ENCODE data around the gene CRYZL1. TPM values are rescaled to one million over a fixed set of nuclear protein-coding genes. Genes with fewer than 3 reads are reported as not detected.
A peak's percentile ranks its signal among the peaks of the same experiment; 100 is the strongest.

The CRYZL1 gene
- total RNA-seq, 1 experiment from 2014 or later, result 17.7 TPM

DNA sequence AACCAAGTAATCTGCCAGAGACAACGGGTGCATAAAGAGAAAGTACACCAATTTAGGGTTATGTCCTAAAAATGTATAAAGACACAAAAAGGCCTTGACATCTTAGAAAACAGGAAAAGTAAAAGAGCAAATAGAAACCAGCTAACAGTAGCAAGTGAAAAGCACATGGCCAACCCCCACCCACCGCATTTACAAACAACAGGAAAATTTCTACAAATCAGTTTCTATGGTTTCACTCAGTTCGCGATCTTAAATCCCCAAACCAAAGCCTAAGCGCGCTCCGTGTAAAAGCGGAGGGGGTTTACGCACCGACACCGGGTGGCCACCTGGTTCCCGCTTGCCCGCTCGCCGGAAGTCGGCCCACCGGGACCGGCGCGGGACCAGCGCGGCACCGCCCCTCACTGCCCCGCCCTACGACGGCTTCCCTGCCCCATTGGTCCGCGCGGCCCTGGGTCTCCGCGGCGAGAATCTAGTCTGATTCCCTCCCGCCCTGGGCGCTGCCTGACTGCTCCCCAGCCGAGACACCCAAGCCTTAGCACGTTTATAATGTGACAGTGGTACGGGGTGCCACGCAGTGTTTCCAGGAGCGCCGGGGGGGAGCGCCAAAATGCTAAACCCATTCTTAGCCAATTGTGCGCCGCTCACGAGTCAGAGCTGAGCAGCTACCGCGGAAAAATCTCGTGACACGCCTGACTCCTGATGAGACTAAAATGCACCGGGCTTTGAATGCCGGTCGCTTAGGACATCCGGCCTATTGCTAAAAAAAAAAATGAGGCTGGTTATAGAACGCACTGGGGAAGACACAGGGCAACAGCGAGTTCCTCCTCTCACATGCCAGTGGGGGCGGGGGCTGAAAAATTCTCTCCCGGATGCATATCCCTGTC is 99.5 kb downstream of the CRYZL1 start, which contains the start of gene GART:
GART (minus strand) TSS at position 362 of the 884 bp plus-strand sequence. CDS start 2,802 bp downstream, outside the sequence.
- DNase-seq (ENCODE audit: low read depth), result peak; percentile 70

- no peak for DNase-seq (ENCODE audit: low read depth)
These were observed 100.3 kb downstream of the CRYZL1 start for GRCh38 chr21:33541105-33541711.

DNA sequence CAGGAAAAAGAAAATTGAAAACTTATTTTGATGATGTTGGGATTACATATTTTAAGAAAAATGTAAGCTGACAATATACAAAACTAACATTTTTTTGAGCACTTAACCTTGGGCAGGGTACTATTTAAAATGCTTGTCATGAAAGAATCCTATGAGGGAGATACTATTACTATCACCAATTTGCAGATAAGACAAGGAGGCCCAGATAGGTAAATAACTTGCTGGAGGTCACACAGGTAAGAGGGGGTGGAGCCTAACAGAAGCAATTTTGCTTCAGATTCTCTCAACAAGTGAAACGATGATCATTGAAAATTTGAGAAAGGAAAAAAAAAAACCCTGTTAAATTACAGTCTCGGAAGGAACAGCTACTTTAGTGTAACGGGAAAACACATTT is 100.8 kb downstream of the CRYZL1 start:
- DNase-seq (ENCODE audit: low read depth), result no peak

GRCh38 chr21:33539616-33540015 is 101.9 kb downstream of the CRYZL1 start:
- peak; percentile 29 for DNase-seq (ENCODE audit: low read depth)

Other genes with a start within 250 kb of the CRYZL1 start
- gene IFNGR2, start 238.3 kb downstream of the CRYZL1 start, total RNA-seq (2014; rRNA removed), result 45.4 and 52.7 TPM in 2 replicates
- gene TMEM50B, start 161.8 kb downstream of the CRYZL1 start, total RNA-seq (2014; rRNA removed), result 28.6 and 37.0 TPM in 2 replicates
- 0.77 and 1.1 TPM in 2 replicates for gene DNAJC28, start 150.0 kb downstream of the CRYZL1 start, total RNA-seq (2014; rRNA removed)
- gene GART, start 99.6 kb downstream of the CRYZL1 start, total RNA-seq (2014; rRNA removed), result 131 and 156 TPM in 2 replicates
- gene SON, start 98.7 kb downstream of the CRYZL1 start, total RNA-seq (2014; rRNA removed), result 80.3 and 217 TPM in 2 replicates
- 31.1 and 43.3 TPM in 2 replicates for gene DONSON, start 53.1 kb downstream of the CRYZL1 start, total RNA-seq (2014; rRNA removed)
- 18.9 and 35.2 TPM in 2 replicates for gene ITSN1, start 760 bp upstream of the CRYZL1 start, total RNA-seq (2014; rRNA removed)